Astrocyte of the cerebellum (primary cell): ENCODE results near the gene CCNDBP1.
"Not testable (repeated sequence)": the region's sequence is repeated elsewhere in the genome, so short reads cannot be mapped to it uniquely, and the experiment has no call there.

Experiments used
- DNase-seq: peaks from one replicate; pipeline ENCODE4 v3.0.0-alpha.2; 2011; ENCODE audit warnings: low read depth
- H3K4me3 ChIP-seq: 2 replicates; pipeline ENCODE4 v1.5.1; 2011; ENCODE audit warnings: mild to moderate bottlenecking, low read depth, low read length, moderate library complexity
- in situ Hi-C: cut with HindIII; loops from 2 replicates; pipeline ENCODE4 v1.10.0; 2017; ENCODE audit warnings: low sequenced_read_pairs
- TF ChIP-seq, protein P1 (sequence below): IDR thresholded peaks from 2 replicates; pipeline ENCODE4 v1.5.1; 2012; ENCODE audit warnings: low read length, low read depth, moderate library complexity, mild to moderate bottlenecking; ENCODE audit errors: missing control alignments

CCNDBP1 gene

DNA sequence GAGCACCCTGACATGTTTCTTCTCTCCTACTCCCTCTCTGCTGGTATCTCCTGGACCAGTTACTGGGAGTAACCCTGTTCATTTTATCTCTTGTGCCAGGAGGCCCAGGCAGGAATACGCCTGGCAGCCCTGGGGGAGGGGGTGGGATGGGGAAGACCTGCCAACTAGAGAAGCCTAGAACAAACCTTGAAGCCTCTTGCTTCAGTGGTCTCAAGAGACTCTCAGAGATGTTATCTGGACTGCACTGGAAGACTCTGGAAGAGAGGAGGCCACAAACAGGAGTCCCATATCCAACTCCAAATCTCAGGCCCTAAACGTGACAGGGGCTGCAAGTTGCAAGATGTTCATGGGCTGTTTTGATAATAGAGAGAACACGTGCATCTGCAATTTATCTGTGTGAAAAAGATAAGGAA is 35.8 kb downstream of the CCNDBP1 start, which contains the start of gene EPB42:
TSS of gene EPB42 (minus strand) at position 28 of the 413 bp plus-strand sequence. CDS start 193 bp downstream, outside the sequence.
- DNase-seq, result no peak
- TF ChIP-seq, protein P1, sequence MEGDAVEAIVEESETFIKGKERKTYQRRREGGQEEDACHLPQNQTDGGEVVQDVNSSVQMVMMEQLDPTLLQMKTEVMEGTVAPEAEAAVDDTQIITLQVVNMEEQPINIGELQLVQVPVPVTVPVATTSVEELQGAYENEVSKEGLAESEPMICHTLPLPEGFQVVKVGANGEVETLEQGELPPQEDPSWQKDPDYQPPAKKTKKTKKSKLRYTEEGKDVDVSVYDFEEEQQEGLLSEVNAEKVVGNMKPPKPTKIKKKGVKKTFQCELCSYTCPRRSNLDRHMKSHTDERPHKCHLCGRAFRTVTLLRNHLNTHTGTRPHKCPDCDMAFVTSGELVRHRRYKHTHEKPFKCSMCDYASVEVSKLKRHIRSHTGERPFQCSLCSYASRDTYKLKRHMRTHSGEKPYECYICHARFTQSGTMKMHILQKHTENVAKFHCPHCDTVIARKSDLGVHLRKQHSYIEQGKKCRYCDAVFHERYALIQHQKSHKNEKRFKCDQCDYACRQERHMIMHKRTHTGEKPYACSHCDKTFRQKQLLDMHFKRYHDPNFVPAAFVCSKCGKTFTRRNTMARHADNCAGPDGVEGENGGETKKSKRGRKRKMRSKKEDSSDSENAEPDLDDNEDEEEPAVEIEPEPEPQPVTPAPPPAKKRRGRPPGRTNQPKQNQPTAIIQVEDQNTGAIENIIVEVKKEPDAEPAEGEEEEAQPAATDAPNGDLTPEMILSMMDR, result no peak
- in situ Hi-C loops, result no loop called here
- H3K4me3 ChIP-seq, result no peak within 1 kb of the TSS

DNA sequence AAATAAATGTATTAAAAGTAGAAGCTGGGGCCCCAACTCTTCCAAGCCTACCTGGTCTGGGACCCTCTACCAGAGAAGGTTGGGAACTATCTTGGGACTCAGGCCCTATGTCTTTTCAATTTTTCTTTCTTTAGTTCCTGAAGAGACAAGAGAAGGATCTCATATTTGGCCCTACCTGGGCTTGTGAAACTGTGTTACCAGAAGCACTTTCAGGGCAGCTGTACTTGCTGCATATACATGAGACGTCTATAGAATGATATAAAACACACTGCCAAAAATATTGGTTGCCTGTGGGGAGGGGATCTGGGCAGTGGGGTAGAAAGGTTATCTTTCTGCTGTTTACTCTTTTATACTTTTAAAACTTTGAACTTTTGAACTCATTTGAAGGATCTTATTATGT is 36.2 kb downstream of the CCNDBP1 start:
- TF ChIP-seq, protein P1, result no peak
- no peak overlapping the region for H3K4me3 ChIP-seq
- DNase-seq, result no peak
- in situ Hi-C loops, result no loop called here

DNA sequence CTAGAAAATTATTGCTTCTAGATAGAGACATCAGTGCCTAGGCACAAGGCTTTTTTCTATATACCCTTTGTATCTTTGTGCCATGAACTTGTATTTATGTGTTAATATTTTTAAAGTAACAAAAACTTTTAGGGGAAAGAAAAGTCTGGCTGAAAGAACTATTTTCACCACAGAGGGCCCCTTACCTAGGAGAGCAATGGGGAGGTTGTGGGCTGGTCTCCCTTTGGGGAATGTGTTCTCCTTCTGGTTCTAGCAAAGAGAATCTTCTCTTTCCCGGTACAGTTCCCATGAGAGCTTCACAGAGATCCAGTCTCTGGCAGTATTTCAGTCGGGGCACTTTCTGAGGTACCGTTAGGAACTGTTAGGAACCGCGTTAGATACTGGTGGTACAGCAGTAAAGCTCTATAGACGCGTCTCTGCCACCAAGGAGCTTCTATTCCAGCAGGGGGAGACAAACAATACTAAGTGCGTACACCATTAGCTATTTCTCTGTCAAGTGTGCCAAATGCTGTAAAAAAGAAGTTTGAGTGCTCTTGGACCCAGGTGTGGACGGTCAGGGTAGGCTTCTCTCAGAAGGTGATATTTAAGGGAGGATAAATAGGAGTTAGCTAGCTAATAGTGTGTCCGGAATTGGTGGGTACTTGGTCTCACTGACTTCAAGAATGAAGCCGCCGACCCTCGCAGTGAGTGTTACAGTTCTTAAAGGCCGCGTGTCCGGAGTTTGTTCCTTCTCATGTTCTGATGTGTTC is 40.2 kb downstream of the CCNDBP1 start:
- TF ChIP-seq, protein P1, result peak; percentile 85
- in situ Hi-C loops, result no loop called here
- peak; percentile 66 for DNase-seq
- no peak overlapping the region for H3K4me3 ChIP-seq

DNA sequence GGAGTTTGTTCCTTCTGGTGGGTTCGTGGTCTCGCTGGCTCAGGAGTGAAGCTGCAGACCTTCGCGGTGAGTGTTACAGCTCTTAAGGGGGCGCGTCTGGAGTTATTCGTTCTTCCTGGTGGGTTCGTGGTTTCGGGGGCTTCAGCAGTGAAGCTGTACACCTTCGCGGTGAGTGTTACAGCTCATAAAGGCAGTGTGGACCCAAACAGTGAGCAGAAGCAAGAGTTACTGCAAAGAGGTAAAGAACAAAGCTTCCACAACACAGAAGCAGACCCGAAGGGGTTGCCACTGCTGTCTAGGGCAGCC is 40.7 kb downstream of the CCNDBP1 start:
- in situ Hi-C loops, H3K4me3 ChIP-seq, DNase-seq: not testable (repeated sequence)

DNA sequence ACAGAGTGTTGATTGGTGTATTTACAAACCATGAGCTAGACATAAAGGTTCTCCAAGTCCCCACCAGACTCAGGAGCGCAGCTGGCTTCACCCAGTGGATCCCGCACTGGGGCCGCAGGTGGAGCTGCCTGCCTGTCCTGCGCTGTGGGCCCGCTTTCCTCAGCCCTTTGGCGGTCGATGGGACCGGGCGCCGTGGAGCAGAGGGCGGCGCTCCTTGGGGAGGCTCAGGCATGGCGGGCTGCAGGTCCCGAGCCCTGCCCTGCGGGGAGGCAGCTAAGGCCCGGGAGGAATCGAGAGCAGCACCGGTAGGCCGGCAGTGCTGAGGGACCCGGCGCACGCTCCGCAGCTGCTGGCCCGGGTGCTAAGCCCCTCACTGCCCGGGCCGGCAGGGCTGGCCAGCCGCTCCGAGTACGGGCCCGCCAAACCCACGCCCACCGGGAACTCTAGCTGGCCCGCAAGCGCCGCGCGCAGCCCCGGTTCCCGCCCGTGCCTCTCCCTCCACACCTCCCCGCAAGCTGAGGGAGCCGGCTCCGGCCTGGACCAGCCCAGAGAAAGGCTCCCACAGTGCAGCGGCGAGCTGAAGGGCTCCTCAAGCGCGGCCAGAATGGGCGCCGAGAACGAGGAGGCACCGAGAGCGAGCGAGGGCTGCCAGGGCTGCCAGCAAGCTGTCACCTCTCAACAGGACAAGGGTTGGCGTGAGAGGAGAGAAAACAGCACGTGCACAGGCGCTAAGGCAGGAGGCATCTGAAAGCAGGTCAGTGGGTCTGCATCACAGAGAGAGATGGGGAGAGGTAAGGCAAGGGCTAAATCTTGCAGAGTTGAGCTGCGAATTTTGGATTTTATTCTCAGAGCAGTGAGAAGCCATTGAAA is 41.5 kb downstream of the CCNDBP1 start:
- DNase-seq, result no peak
- in situ Hi-C loops, result no loop called here
- H3K4me3 ChIP-seq, result no peak overlapping the region

DNA sequence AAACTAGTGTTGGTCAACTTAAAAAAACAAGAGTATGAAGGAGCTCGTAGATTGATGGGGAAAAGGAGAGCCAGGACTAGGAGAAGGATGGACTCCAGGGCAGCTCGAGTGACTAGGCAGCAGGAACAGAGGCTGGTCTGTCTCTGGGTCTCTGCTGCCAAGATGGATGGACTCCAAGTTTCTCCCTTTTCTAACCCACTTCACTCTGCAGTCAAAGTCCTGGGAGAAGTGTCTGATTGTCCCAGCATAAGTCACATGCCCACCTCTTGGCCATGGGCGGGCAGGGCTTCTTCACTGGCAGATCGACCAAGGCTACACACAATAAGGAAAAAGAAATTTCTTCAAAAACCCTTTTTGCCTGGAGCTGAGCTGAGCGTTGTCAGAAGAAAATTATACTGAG is 44.8 kb downstream of the CCNDBP1 start:
- H3K4me3 ChIP-seq, result no peak overlapping the region
- no peak for DNase-seq
- in situ Hi-C loops, result no loop called here
- TF ChIP-seq, protein P1, result no peak

More for the DNA sequence above, 41.5 kb downstream of the CCNDBP1 start:
- TF ChIP-seq, protein P1, result no peak

DNA sequence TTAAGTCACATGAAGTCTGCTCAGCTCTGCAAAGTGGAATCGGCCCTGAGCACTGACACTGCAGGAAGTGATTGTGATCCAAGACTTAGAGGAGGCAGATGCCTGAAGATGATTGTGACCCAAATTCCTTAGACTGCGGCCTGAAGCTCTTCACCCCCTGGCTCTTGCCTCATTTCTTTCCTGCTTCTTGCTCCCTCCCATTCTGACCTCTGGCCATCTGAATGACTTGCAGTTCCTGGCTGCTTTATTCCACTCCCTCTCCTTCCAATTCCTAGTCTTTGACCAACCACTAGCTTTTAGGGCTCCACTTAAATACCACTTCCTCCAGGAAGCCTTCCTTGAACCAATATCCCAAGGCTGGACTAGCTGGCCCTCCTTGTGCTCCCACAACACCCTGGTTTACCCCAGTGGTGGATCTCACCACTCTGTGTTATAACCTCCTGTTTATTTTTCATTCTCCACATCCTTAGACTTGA is 45.5 kb downstream of the CCNDBP1 start:
- no peak for DNase-seq

More for the DNA sequence above, 45.5 kb downstream of the CCNDBP1 start:
- no peak overlapping the region for H3K4me3 ChIP-seq
- in situ Hi-C loops, result no loop called here
- TF ChIP-seq, protein P1, result no peak
